ENCODE results near the gene GATA3.

The GATA3 gene

GRCh38 chr10:8064436-8064835 lies 9.9 kb downstream of the GATA3 start:
- Histone ChIP-seq H4K20me1 (no peaks in the 10 kb centered on the region; a peak in 1 of 22 replicates), H3K9me3 (replicated peaks in 1 of 11) (no peaks in the 10 kb centered on the region), H3K4me2 (no peak overlapping the region), H3K4me1 (peaks cover 16 to 37% (median 29%) of the 10 kb centered on the region in 10 experiments), H3K36me3 (no peaks in the 10 kb centered on the region), H3K27me3 (peaks cover 8 to 37% (median 27%) of the 10 kb centered on the region in 11 experiments), H3K9ac (no peak overlapping the region), H3K27ac (no peak overlapping the region), H3K4me3 (no peak overlapping the region)
- TF ChIP-seq Cebpa-rat (IDR thresholded peaks at IDR 0.05) = no peak

GRCh38 chr10:8065651-8066050 lies 11.2 kb downstream of the GATA3 start:
- TF ChIP-seq Cebpa-rat (IDR thresholded peaks at IDR 0.05) = no peak
- Histone ChIP-seq H3K4me2 (no peak overlapping the region), H4K20me1 (no peaks in the 10 kb centered on the region), H3K4me1 (peaks cover 7 to 25% (median 17%) of the 10 kb centered on the region in 10 experiments), H3K4me3 (no peak overlapping the region), H3K9ac (no peak overlapping the region), H3K9me3 (replicated peaks in 1 of 11) (no peaks in the 10 kb centered on the region), H3K27me3 (peaks cover 0 to 25% (median 15%) of the 10 kb centered on the region in 11 experiments; a peak in 19 of 22 replicates), H3K27ac (no peak overlapping the region), H3K36me3 (no peaks in the 10 kb centered on the region)

- TF ChIP-seq Cebpa-rat (IDR thresholded peaks at IDR 0.05) = no peak
- Histone ChIP-seq H3K9me3 (replicated peaks in 1 of 11) (no peaks in the 10 kb centered on the region), H4K20me1 (no peaks in the 10 kb centered on the region), H3K4me3 (no peak overlapping the region), H3K9ac (no peak overlapping the region), H3K4me1 (peaks cover 2 to 21% (median 13%) of the 10 kb centered on the region in 10 experiments; a peak in 19 of 20 replicates), H3K4me2 (no peak overlapping the region), H3K27me3 (peaks cover 0 to 22% (median 10%) of the 10 kb centered on the region in 11 experiments; a peak in 16 of 22 replicates), H3K36me3 (no peaks in the 10 kb centered on the region), H3K27ac (no peak overlapping the region)
These were observed 11.6 kb downstream of the GATA3 start for GRCh38 chr10:8066124-8066523.

GRCh38 chr10:8066797-8067196 lies 12.3 kb downstream of the GATA3 start:
- H4K20me1 ChIP-seq = no peaks in the 10 kb centered on the region
- H3K9me3 ChIP-seq (replicated peaks in 1 of 11) = no peaks in the 10 kb centered on the region
- H3K27ac ChIP-seq = no peak overlapping the region
- peaks cover 0 to 19% (median 3%) of the 10 kb centered on the region in 11 experiments; a peak in 7 of 22 replicates for H3K27me3 ChIP-seq
- TF ChIP-seq Cebpa-rat (IDR thresholded peaks at IDR 0.05) = no peak
- H3K4me3 ChIP-seq = no peak overlapping the region
- H3K36me3 ChIP-seq = no peaks in the 10 kb centered on the region
- H3K4me1 ChIP-seq = peaks cover 0 to 14% (median 6%) of the 10 kb centered on the region in 10 experiments; a peak in 12 of 20 replicates
- no peak overlapping the region for H3K4me2 ChIP-seq
- no peak overlapping the region for H3K9ac ChIP-seq

GRCh38 chr10:8069108-8069507 lies 14.6 kb downstream of the GATA3 start:
- no peaks in the 10 kb centered on the region for H3K36me3 ChIP-seq
- H3K27ac ChIP-seq = no peak overlapping the region
- peak overlapping the region in 7 of 11 experiments; percentile 8 to 45 (median 14); a peak in 8 of 22 replicates for H3K4me2 ChIP-seq
- peaks cover 0 to 1% (median 0%) of the 10 kb centered on the region in 11 experiments; a peak in 1 of 22 replicates for H3K27me3 ChIP-seq
- no peak for TF ChIP-seq Cebpa-rat (IDR thresholded peaks at IDR 0.05)
- H3K4me1 ChIP-seq = peaks cover 0 to 18% (median 9%) of the 10 kb centered on the region in 10 experiments; a peak in 11 of 20 replicates
- H3K9ac ChIP-seq = no peak overlapping the region
- no peaks in the 10 kb centered on the region for H4K20me1 ChIP-seq
- H3K4me3 ChIP-seq = no peak overlapping the region
- no peaks in the 10 kb centered on the region for H3K9me3 ChIP-seq (replicated peaks in 1 of 11)

- Histone ChIP-seq H3K9me3 (replicated peaks in 1 of 11) (no peaks in the 10 kb centered on the region), H3K27me3 (no peaks in the 10 kb centered on the region), H3K27ac (no peak overlapping the region), H4K20me1 (no peaks in the 10 kb centered on the region), H3K36me3 (no peaks in the 10 kb centered on the region), H3K4me3 (no peak overlapping the region), H3K4me2 (peak overlapping the region in 7 of 11 experiments; percentile 8 to 45 (median 14); a peak in 6 of 22 replicates), H3K4me1 (peaks cover 0 to 18% (median 9%) of the 10 kb centered on the region in 10 experiments; a peak in 11 of 20 replicates), H3K9ac (no peak overlapping the region)
- TF ChIP-seq Cebpa-rat (IDR thresholded peaks at IDR 0.05) = no peak
These were observed 15.1 kb downstream of the GATA3 start for GRCh38 chr10:8069627-8070026.

GRCh38 chr10:8070440-8070839 lies 16.0 kb downstream of the GATA3 start:
- no peaks in the 10 kb centered on the region for H3K9me3 ChIP-seq (replicated peaks in 1 of 11)
- H4K20me1 ChIP-seq = no peaks in the 10 kb centered on the region
- H3K4me3 ChIP-seq = no peak overlapping the region
- H3K36me3 ChIP-seq = no peaks in the 10 kb centered on the region
- H3K4me1 ChIP-seq = peaks cover 0 to 18% (median 9%) of the 10 kb centered on the region in 10 experiments; a peak in 11 of 20 replicates
- H3K4me2 ChIP-seq = no peak overlapping the region
- no peak overlapping the region for H3K9ac ChIP-seq
- no peak overlapping the region for H3K27ac ChIP-seq
- H3K27me3 ChIP-seq = no peaks in the 10 kb centered on the region
- no peak for TF ChIP-seq Cebpa-rat (IDR thresholded peaks at IDR 0.05)

- no peaks in the 10 kb centered on the region for H3K36me3 ChIP-seq
- no peak overlapping the region for H3K4me3 ChIP-seq
- no peak overlapping the region for H3K9ac ChIP-seq
- H3K9me3 ChIP-seq (replicated peaks in 1 of 11) = no peaks in the 10 kb centered on the region
- no peak overlapping the region for H3K27ac ChIP-seq
- no peaks in the 10 kb centered on the region for H3K27me3 ChIP-seq
- H4K20me1 ChIP-seq = no peaks in the 10 kb centered on the region
- peaks cover 0 to 18% (median 9%) of the 10 kb centered on the region in 10 experiments; a peak in 11 of 20 replicates for H3K4me1 ChIP-seq
- no peak for TF ChIP-seq Cebpa-rat (IDR thresholded peaks at IDR 0.05)
- H3K4me2 ChIP-seq = no peak overlapping the region
These were observed 16.5 kb downstream of the GATA3 start for GRCh38 chr10:8071006-8071405.

- H3K27me3 ChIP-seq = no peaks in the 10 kb centered on the region
- TF ChIP-seq Cebpa-rat (IDR thresholded peaks at IDR 0.05) = no peak
- H3K4me2 ChIP-seq = peak overlapping the region in 2 of 11 experiments; percentile 8 to 46; a peak in 2 of 22 replicates
- no peak overlapping the region for H3K4me3 ChIP-seq
- H3K4me1 ChIP-seq = peaks cover 0 to 18% (median 9%) of the 10 kb centered on the region in 10 experiments; a peak in 11 of 20 replicates
- H3K9me3 ChIP-seq (replicated peaks in 1 of 11) = no peaks in the 10 kb centered on the region
- no peak overlapping the region for H3K27ac ChIP-seq
- no peak overlapping the region for H3K9ac ChIP-seq
- no peaks in the 10 kb centered on the region for H3K36me3 ChIP-seq
- no peaks in the 10 kb centered on the region for H4K20me1 ChIP-seq
These were observed 17.2 kb downstream of the GATA3 start for GRCh38 chr10:8071666-8072065.

GRCh38 chr10:8072211-8072610 lies 17.7 kb downstream of the GATA3 start:
- no peak overlapping the region for H3K27ac ChIP-seq
- H3K36me3 ChIP-seq = no peaks in the 10 kb centered on the region
- no peak overlapping the region for H3K9ac ChIP-seq
- peaks cover 0 to 18% (median 9%) of the 10 kb centered on the region in 10 experiments; a peak in 11 of 20 replicates for H3K4me1 ChIP-seq
- TF ChIP-seq Cebpa-rat (IDR thresholded peaks at IDR 0.05) = no peak
- no peaks in the 10 kb centered on the region for H3K9me3 ChIP-seq (replicated peaks in 1 of 11)
- no peaks in the 10 kb centered on the region for H4K20me1 ChIP-seq
- no peak overlapping the region for H3K4me3 ChIP-seq
- peak overlapping the region in 7 of 11 experiments; percentile 0 to 46 (median 19); a peak in 11 of 22 replicates for H3K4me2 ChIP-seq
- no peaks in the 10 kb centered on the region for H3K27me3 ChIP-seq
